ENCODE measurements around the gene DMD. TPM values are rescaled to one million over a fixed set of nuclear protein-coding genes. Genes with fewer than 3 reads are reported as not detected.
A peak's percentile ranks its signal among the peaks of the same experiment; 100 is the strongest.
"Not testable (repeated sequence)": the region's sequence is repeated elsewhere in the genome, so short reads cannot be mapped to it uniquely, and the experiment has no call there.

The DMD gene
- polyA plus RNA-seq, 10 donors, result 48.0 to 129 (median 88.5) TPM

DNA sequence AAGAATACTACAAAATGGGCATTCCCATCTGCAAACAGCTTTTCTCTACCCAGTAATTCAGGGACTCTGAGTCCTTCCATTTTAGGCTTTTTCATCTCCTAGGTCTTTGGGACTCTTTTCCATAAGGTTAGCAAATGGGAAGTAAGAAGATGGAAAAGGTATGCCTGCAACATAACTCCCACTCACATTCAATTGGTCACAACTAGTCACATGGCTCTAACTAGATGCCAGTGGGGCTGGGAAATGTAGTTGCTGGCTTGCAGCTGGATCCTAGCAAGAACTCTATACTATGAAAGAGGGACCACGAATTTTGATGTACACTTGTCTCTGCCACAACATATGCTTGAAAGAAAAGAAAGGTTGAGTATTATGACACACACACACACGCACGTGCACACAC, 1184.6 kb downstream of the DMD start:
- DNase-seq, result no peak

DNA sequence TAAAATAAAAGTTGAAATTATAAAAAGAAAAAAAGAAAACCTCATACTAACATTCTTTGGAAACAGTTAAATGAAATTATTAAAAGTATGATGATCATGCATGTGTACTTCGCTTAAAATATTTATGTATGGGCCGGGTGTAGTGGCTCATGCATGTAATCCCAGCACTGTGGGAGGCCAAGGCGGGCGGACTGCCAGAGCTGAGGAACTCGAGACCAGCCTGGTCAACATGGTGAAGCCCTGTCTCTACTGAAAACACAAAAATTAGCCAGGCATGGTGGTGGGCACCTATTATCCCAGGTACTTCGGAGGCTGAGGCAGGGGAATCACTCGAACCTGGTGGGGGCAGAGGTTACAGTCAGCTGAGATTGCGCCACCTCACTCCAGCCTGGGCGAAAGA, 1187.3 kb downstream of the DMD start:
- DNase-seq, result no peak

DNA sequence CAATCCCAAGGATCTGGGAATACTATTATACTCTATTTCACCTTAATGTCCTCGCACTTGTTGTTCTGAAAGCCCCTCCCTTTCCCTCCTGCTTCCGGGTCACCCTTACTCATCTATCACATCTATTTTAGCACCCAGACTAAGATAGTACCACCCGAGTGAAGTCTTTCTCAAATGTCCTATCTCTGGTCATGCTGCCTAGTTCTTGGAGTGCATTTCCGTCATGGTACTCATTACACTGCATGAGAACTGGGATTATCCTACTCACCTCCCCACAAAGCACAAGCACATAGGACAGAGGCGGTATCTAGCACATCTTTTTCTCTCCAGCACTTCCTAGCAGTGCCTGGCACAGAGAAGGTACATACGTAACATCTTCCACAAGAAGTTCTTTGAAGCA, 1195.2 kb downstream of the DMD start:
- DNase-seq, result no peak

DNA sequence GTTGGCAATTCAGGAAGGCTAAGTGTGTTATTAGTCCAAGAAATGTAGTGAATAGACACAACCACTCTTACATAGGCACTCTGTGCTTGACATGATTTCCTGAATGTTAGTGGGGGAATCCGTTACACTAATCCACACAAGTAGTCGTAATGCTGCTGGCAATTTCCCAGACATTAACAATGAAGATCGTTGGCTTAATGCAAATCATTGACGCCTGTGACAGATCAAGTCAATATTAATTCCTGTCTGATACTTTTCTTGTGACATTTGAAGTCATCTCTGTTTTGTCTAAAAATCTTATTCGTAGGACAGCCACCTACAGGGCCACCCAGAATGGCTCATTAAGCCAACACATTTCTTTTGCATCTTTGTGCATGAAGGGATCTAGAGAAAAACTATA, 1200.4 kb downstream of the DMD start:
- DNase-seq, result no peak

DNA sequence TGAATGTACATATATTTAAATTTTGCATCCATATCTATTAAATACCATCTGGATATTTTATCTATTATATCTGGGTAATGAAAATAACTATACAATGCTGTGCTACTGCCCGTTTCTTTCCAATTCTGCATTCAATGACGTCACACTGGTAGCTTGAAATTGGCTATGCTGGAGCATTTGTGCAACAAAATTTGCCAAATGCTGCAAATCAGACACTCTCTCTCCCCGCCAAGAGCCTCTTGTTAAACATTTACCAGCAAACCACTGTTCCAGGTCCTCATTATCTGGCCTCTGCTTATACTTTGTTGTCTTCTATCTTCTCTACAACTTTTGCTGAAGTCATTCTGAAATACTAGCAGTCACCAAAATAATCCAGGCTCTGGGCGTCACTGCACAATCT, 1201.1 kb downstream of the DMD start:
- no peak for DNase-seq

DNA sequence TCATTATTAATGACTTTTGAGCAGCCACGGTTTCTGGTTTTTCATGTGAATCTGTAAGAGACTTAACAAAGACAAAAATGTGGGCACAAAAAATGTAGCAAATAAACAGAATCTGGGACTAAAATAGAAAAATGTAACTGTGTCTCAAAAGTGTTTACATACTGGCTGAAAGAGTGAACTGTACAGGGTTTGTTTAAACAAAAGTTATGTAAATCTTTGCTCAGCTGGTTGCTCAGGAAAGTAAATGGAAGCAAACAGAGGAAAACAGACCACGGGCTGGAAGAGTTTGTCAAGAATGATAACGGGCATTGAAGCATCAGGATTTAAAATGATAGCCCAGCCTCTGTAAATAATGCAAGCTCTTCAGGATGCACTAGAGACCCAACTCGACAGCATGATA, 1217.7 kb downstream of the DMD start:
- DNase-seq, result no peak

DNA sequence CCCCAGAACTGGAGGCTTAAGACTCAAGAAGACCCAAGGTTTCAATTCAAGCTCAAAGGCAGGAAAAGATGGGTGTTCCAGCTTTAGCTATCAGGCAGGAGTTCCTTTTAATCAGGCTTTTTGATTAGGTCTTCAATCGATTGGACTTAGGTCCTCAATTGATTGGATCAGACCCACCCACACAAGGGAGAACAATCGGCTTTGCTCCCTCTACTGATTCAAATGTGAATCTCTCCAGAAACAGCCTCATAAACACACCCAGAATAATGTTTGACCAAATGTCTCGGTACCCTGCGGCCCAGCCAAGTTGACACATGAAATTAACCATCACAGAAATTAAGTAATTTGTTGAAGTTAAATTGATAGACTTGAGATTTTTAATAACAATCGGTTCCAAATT, 1222.4 kb downstream of the DMD start:
- DNase-seq, result no peak

DNA sequence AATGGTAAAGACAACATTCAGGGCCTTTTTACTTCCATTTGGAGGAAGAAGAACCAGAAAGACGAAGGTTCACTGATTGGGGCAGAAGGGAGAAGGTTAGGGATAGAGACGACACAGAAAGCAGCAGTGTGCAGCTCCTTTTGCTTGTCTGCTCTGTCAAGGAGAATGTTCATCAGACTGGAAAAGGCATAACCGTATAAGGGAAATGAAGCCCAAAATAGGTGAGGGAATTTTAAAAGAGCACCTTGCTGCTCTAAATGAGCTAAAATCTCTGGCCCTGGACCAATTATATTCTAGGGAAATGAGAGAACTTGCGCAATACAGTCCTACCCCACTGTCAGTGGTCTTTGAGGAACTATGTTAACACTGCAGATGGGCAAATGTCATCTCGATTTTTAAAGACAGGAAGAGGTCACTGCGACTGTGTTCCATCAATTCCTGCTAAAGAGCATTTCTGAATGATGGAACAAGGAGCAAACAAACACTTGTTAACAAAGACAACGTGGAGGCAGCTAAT, 1229.7 kb downstream of the DMD start:
- DNase-seq, result no peak

DNA sequence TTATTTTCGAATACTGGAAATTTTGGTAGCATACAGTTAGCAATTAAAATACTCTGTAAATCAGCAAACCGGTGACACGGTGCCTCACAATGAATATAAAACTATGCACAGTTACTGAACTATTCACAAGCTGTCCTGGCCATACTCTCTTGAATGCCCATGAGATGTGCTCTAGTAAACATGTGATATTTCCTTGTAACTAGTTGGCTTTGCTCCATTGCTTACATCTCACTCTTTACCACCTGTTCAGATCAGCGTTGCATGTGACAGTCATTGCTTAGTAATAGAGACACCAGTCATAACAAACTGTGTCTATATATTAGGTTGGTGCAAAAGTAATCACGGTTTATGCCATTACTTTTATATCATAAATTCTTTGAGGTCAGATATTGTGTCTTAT, 1241.6 kb downstream of the DMD start:
- DNase-seq, result peak in 1 of 3 donors; percentile 15

DNA sequence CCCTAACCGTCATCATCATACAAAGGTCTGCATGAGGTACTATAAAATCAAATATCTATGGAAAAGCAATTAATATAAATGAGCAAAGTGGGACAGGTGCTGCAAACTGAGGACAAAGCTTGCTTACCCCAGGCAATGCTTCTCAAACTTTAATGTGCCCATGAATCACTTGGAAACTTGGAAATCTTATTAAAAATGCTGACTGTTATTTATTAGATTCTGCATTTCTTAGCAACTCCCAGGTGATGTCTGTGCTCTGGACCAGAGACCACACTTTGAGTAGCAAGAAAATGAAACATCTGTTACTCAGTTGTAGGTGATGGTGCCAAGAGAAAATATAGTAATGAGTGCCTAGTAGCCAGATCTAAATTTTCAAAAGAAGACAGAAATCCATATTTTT, 1249.1 kb downstream of the DMD start:
- DNase-seq, result no peak

DNA sequence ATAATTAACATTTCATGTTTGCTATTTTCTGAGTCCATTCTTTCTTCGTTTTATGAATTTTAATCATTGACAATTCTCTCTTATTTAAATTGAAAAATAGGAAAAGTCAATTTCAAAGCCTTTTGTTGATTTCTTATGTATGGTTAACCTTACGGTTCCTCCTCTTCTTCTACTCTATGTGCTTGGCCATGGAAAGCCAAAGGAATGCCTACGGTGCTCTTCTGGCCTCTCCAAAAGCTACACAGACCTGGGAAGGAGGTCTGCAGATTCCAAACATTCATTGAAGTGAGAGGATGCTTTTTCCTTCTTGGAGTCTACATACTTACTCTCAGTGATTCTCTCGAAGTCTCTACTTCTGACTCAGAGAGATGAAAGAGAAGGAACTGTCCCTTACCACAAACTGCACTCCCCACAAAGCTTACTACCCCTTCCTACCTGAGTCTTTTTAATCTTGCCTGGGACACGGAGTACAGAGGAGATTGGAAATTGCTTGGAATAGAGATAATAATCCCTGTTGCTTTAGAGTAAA, 1276.4 kb downstream of the DMD start:
- no peak for DNase-seq

DNA sequence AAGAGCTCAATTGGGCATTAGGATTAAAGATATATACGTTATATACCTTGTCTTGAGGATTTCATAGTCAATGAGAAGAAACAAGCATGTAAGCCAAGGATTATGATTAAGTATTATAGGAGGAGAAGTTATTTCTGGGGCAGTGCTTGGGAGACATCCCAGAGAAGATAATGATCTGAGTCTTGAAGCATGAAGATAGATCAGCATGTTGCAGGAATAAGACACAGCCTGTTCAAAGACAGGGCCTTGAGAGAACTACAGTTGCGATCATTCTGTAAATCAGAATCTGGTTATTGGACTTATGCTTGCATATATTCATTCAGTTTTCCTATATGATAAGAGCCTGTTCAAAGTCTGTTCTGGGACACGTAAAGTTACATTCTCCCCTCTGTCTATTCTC, 1277.3 kb downstream of the DMD start:
- DNase-seq, result no peak

DNA sequence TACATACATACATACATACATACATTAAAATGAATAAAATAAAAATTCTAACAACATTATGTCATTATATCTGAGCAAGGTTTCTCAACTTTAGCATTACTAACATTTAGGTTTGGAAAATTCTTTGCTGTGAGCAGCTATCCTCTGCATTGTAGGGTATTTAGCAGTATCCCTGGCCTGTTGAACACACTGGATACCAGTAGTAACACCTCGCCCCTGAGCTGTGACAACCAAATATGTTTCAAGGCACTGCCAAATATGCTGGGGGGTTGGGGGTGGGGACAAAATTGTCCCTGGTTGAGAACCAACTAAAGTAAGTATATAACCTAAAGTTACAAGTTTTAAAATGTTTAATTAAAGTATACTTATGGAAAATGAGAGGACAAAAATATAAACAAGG, 1278.6 kb downstream of the DMD start:
- no peak for DNase-seq

DNA sequence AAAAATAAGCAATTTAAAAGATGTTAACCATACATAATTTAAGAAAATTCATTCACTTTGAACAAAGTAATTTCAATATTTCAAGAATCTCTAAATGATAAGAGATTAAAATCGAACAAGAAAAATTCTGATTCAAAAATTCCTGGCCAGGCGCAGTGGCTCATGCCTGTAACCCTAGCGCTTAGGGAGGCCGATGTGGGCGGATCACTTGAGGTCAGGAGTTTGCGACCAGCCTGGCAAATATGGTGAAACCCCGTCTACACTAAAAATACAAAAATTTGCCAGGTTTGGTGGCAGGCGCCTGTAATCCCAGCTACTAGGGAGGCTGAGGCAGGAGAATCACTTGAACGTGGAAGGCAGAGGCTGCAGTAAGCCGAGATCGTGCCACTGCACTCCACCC, 1279.0 kb downstream of the DMD start:
- DNase-seq, result not testable (repeated sequence)

DNA sequence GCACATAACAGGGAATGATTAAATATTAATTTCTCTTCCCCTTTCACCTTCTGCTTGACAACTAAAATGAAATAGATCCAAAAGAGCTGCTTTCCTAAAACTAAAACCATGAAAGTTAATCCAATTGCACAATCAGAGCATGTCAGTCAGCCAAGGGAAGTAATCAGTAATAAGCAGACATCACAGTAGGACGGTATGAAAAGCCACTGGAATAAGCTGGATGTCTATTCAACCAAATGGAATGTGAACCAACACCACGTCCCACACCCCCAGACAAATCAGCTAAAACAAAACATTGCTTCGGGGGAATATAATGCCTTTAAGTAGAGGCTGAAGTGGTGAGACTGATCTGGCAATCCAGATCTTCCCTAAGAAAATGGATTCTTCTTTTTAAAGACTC, 1280.1 kb downstream of the DMD start:
- DNase-seq, result peak in 1 of 3 donors; percentile 43

DNA sequence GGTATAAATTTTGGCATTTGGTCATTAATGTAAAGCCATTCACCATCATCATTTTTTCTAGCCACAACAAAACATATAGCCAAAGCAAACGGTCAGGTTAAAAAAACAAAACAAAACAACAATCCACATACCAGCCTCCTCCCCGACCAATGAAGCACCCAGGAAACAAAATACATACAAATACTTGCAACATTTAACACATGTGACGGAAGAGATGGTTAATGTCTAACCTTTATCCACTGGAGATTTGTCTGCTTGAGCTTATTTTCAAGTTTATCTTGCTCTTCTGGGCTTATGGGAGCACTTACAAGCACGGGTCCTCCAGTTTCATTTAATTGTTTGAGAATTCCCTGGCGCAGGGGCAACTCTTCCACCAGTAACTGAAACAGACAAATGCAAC, 1282.0 kb downstream of the DMD start:
- no peak for DNase-seq

DNA sequence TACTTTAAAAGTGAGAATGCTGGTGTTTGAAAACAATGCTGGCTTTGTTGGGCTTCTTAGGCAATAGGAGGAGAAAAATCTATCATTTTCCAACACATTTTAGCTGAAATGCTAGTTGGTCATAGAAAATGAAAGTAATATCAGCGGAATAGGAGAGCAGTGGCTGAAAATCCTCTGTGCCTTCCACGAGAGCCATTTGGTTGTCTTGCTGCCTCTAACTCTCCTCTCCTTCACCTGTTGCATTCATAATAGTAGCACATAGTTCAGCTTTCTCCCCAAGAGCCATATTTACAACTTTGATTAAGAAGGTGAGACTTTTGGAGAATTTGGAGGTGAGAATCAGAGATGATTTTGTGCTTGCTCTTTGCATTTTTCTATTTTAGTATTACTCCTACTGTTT, 1290.1 kb downstream of the DMD start:
- no peak for DNase-seq

DNA sequence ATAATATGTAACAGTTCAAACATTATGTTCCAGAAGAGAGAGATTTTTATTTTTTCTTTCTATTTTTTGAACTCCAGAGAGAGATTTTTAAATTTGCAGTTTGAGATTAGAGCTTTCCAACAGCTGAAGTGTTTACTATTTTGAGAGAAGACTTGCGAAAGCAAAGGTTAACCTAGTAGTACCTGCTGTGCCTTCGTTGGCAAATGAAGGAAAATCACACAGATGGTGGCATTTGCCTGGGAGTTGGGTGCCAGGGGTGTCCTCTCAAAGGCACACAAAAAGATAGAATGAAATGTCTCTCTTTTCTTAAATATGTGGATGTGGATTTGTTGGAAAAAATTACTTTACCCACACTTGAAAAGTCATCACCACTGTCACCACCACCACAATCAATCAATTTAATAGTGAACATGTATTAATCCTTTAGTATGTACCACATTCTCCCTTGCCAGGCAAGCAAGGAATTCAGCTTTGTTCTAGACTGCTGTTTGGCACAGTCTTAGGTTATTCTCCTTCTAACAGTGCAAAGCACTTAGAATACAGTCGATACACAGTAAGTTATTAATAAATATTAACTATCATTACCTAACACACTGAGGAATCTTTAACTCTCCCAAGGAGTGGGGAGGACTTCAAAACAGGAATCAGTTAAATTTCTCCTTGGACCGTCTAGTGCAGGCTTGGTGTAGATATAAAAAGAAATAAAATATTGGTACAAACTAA, 1301.3 kb downstream of the DMD start:
- DNase-seq, result no peak

DNA sequence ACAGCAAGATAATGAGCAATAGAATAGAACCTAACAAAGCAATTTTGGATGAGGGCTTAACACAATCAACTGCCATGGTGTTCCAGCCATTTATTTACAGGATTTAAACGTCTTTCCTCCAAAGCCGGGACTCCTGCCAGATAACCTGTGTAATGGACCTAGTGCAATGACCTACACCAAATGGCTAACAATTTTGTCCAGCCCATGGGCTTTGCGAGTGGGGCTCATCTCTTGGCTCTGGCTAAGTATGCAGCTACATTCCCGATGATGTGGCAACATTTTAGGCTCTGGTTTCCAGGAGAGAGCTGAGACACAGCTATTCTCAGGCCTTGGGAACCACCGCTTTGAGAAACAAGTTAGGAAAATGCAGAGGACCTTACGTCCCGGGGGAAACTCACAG, 1317.2 kb downstream of the DMD start:
- no peak for DNase-seq

DNA sequence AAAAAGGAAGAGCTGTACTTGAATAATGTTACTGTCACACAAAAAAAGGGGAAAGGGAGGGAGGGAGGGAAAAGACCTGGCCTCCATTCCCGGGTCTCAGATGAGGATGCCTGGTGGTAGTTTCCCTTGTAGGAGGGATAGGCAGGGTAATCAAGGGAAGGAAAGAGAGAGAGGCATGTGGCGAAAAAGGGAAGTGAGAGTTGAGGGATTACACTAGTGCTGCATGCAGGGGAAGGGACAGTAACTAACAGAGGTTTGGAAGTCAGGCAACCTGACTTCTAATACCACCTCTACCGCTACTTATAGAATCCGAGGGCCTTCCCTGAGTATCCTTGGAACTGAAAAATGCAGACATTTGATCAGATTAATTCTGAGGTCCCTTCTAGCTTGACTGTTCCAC, 1317.8 kb downstream of the DMD start:
- DNase-seq, result no peak

DNA sequence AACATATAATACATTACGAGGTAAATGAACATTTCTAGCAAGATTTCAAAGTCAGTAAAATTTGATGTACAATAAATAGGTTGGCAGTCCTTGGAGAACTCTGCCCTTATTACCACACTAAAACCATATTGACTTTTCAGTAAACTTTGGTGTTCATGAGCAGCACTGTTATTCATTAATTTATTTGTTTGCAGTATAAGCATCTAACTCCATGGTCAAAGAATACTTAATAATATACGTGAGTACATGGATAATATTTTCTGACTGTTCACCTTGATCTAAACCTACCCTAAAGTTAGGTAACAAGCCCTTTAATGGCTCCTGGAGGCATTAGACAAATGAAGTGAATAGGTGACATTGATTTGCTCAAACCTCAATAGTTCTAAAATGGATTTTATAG, 1322.3 kb downstream of the DMD start:
- DNase-seq, result no peak

DNA sequence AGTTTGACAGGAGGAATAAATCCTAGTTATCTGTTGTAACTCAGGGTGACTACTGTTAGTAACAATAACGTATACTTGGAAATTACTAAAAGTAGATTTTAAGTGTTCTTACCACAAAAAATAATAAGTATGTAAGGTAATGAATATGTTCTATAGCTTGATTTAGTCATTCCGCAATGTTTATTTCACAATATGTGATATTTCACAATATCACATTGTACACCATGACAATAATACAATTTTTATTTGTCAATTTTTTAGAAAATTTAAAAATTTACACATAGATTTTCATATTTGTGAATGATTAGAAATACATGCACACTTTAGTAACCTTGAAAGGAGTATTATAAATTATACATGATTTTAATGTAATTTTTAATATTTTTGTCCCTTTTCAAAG, 1326.8 kb downstream of the DMD start:
- no peak for DNase-seq

DNA sequence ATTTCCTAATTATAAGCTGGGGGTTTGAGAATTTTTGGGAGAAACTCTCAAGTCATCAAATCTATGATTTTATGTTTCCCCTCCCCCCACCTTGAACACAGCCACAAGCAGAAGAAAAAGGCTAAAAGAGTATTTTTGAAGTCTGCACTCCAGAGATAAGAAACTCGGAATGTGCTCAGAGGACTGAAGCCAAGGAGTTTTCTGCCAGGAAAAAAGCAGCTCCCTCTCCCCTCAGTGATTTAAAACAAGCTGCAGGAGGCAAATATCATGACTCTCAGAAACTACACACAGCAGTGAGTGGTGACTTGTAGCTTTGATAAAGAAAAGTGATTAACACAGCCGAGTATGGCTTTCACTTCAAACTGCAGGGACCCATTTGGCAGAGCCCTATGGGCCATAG, 1339.3 kb downstream of the DMD start:
- DNase-seq, result peak in 2 of 3 donors; percentile 2 to 36

DNA sequence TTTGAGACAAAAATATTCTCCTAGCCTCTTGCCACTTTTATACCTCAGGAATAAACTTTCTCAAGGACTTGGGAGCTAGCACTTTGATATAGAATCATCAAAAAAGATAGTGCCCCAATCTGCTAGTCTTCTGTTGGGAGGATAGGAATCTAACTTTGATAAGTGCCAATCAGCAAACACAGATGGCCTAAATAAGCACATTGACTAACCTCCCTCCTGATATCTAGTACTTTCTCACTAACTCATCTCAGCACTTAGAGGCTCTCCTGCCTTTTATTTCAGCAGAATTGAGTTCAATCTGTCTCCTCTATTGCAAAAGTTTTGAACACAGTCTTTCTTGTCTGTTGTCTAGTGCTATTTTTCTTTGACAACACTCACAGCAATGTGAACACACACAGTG, 1341.1 kb downstream of the DMD start:
- DNase-seq, result no peak
